RWPE2 (cell line): ENCODE measurements around the gene CRTAC1.

Source experiments
- ATAC-seq: fragments of 200-7000 bp; cut with Tn5 transposase; 3 replicates; pipeline ENCODE4 v1.9.1; 2021; ENCODE audit warnings: low read depth
- DNase-seq: peaks from one replicate; pipeline ENCODE4 v3.0.0-alpha.2; 2020; ENCODE audit warnings: low spot score
- H3K27ac ChIP-seq: fragments of 450-650 bp; 2 replicates; pipeline ENCODE4 v1.5.1; 2017; ENCODE audit warnings: mild to moderate bottlenecking; ENCODE audit not compliant: poor library complexity, severe bottlenecking
- H3K27me3 ChIP-seq: fragments of 250-450 bp; sonication (Bioruptor Pico); 2 replicates; pipeline ENCODE4 v1.5.1; 2021; ENCODE audit warnings: mild to moderate bottlenecking, moderate library complexity; ENCODE audit not compliant: insufficient read depth, poor library complexity, severe bottlenecking
- H3K36me3 ChIP-seq: fragments of 250-450 bp; sonication (Bioruptor Pico); 2 replicates; pipeline ENCODE4 v1.5.1; 2020; ENCODE audit warnings: low read depth, mild to moderate bottlenecking, moderate library complexity
- H3K4me1 ChIP-seq: fragments of 250-450 bp; sonication (Bioruptor Pico); 2 replicates; pipeline ENCODE4 v1.5.1; 2021; ENCODE audit warnings: mild to moderate bottlenecking, moderate library complexity; ENCODE audit not compliant: insufficient read depth, poor library complexity, severe bottlenecking
- H3K4me3 ChIP-seq: fragments of 250-450 bp; sonication (Bioruptor Pico); 2 replicates; pipeline ENCODE4 v1.5.1; 2021; ENCODE audit warnings: mild to moderate bottlenecking, moderate library complexity; ENCODE audit not compliant: severe bottlenecking
- H3K9me3 ChIP-seq: fragments of 250-450 bp; sonication (Bioruptor Pico); 2 replicates; pipeline ENCODE4 v1.5.1; 2021; ENCODE audit warnings: mild to moderate bottlenecking, moderate library complexity; ENCODE audit not compliant: severe bottlenecking
- CTCF ChIP-seq: fragments of 450-650 bp; IDR thresholded peaks from one replicate; pipeline ENCODE4 v1.5.1; 2017; ENCODE audit warnings: mild to moderate bottlenecking, moderate library complexity; ENCODE audit not compliant: poor library complexity, severe bottlenecking

The CRTAC1 gene

GRCh38 chr10:97975598-97975997 lies 54.8 kb downstream of the CRTAC1 start:
- no peaks in the 10 kb centered on the region for H3K9me3 ChIP-seq
- no peaks in the 10 kb centered on the region for H3K4me1 ChIP-seq
- H3K27me3 ChIP-seq: peaks cover 50% of the 10 kb centered on the region
- H3K4me3 ChIP-seq: no peak overlapping the region
- H3K36me3 ChIP-seq: no peaks in the 10 kb centered on the region
- ATAC-seq (no peak), DNase-seq (no peak)
- H3K27ac ChIP-seq: no peak overlapping the region
- no peak for TF ChIP-seq CTCF

GRCh38 chr10:97974526-97975525 lies 55.6 kb downstream of the CRTAC1 start:
- TF ChIP-seq CTCF: no peak
- ATAC-seq: no peak
- Histone ChIP-seq H3K4me3 (no peak overlapping the region), H3K27me3 (peaks cover 47% of the 10 kb centered on the region), H3K4me1 (no peaks in the 10 kb centered on the region), H3K36me3 (no peaks in the 10 kb centered on the region), H3K27ac (no peak overlapping the region), H3K9me3 (no peaks in the 10 kb centered on the region)
- no peak for DNase-seq

GRCh38 chr10:97974100-97974499 lies 56.3 kb downstream of the CRTAC1 start:
- H3K27ac ChIP-seq: no peak overlapping the region
- no peaks in the 10 kb centered on the region for H3K36me3 ChIP-seq
- peaks cover 47% of the 10 kb centered on the region for H3K27me3 ChIP-seq
- TF ChIP-seq CTCF: no peak
- no peaks in the 10 kb centered on the region for H3K9me3 ChIP-seq
- H3K4me3 ChIP-seq: no peak overlapping the region
- DNase-seq (no peak), ATAC-seq (no peak)
- no peaks in the 10 kb centered on the region for H3K4me1 ChIP-seq

- Histone ChIP-seq H3K36me3 (no peaks in the 10 kb centered on the region), H3K4me3 (no peak overlapping the region), H3K9me3 (no peaks in the 10 kb centered on the region), H3K27ac (no peak overlapping the region), H3K4me1 (no peaks in the 10 kb centered on the region), H3K27me3 (peaks cover 15% of the 10 kb centered on the region)
- ATAC-seq (no peak), DNase-seq (no peak)
- no peak for TF ChIP-seq CTCF
These were observed 60.8 kb downstream of the CRTAC1 start for GRCh38 chr10:97969538-97970079.
